SIG-M5 treated with dmso at 0.1 percent for 504 hours (cell line): ENCODE results near the gene PKP2.

Source experiments
- DNase-seq: peaks from one replicate; lab custom pipeline; 2025; ENCODE audit not compliant: unreplicated experiment; lab: John Stamatoyannopoulos, UW

Gene PKP2

DNA sequence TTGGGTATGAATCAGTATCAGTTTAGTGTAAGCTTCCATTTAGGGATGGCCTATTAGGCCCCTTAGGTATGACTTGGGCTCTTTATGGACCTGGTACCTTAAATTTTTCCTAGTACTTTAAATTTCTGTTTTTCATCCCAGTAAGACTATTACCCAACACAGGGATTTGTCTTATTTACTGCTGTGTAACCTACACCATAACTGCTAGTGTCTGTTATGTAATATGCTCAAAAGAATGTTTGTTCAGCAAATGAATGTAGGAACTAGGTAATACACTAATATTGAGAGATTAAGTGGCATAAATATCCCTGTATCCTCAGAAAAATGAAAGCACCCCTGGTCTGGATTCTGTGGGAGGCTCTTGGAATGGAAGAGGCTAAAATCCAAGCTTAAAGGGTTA lies 77.2 kb downstream of the PKP2 start:
- DNase-seq = no peak

DNA sequence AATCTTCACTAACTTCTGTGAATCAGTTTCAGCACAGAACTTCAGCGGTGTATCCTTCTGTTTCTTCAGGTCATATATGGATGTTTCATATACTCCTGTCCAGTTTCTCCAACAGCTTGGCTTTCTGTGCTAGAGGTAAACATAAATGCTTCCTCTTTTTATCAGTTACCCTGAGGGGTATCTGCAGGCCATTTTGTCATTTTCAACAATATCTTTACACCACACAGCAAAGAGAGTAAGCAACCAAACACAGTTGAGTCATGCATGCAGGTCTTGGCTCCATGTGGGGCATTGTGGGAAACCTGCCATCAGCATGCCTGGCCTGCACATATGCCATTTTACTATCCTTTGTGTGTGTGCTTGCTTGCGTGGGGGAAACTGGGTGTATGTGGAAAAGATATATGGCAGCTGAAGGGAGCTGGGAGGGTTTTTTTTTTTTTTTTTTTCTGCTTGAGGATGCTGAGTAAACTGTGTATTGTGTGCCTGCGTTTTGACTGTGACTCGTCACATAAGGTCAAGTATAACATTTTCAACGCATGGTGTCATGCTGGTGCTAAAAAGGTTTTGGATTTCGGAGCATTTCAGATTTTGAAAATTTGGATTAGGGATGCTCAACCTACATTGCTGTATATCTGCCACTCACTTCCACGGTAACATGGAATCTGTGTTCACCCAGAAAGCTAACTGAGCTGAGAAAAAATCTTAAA lies 84.7 kb downstream of the PKP2 start:
- DNase-seq = no peak

DNA sequence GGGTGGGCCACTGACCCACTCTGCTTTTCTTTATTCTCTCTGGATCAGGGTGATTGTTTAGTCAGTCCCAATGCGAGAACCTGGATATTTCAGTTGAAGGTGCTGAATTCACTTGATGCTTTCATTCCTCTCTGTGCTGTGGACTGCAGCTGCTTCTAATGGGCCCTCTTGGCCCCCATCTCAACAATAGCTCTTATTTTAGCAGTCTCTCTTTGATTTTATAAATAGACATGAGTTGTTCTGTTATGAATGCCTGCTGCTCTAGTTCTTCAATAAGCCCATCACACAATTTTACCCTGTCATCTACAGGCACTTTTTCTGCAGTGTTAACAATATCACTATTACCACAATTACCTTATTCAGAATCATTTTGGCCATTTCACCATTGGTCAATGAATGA lies 86.7 kb downstream of the PKP2 start:
- DNase-seq = no peak

DNA sequence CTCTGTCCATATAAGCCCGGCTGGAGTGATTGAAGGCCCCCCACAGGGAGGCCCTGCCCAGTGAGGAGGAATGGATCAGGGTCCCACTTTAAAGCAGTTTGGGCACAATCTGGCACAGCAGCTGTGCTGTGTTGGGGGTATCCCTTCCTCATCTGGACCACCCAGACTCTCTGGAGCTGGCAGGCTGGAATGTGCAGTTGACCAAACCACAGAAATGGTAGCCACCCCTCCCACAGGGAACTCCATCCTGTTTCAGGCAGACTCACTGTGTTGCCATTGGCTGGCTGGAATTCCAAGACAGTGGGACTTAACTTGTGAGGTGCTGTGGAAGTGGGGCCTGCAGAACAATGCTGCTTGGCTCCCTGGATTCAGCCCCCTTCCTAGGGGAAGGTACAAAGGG lies 87.4 kb downstream of the PKP2 start:
- DNase-seq = no peak

DNA sequence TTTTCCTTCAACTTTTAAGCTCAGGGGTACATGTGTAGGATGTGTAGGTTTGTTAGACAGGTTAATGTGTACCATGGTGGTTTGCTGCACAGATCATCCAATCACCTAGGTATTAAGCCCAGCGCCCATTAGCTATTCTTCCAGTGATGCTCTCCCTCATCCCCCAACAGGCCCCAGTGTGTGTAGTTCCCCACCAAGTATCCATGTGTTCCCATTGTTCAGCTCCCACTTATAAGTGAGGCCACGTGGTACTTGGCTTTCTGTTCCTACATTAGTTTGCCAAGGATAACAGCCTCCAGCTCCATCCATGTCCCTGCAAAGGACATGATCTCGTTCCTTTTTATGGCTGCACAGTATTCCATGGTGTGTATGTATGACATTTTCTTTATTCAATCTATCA lies 92.3 kb downstream of the PKP2 start:
- DNase-seq = no peak

DNA sequence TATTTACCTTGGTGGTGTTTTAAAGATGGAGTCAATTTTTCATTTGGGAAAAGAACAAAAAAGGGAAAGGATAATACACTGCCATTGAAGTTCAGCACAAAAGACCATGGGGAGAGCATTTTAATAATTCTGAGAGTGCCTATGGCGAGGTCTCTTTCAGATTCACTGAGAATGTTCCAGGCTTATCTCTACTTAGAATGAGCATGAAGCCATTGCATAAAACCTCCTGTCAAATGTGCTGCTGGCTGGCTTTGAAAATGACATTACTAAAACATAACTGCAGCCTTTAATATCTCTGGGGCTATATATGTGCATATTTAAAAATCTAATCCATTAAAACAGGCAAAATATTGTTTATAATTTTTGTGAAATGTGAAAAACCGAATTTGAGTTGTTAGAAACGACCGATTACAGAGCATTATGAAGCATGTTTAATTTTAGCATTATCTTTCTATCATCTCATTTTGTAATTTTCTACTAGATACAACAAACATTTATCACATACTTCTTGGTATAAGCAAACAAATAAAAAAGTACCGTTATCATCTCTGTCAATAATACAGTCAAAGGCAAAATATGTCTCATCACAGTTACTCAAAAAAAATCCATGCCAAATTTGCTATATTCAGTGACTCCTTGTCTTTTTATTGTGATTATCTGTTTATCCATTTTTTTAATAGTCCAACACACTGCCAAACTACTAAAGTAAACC lies 95.2 kb downstream of the PKP2 start:
- no peak for DNase-seq

DNA sequence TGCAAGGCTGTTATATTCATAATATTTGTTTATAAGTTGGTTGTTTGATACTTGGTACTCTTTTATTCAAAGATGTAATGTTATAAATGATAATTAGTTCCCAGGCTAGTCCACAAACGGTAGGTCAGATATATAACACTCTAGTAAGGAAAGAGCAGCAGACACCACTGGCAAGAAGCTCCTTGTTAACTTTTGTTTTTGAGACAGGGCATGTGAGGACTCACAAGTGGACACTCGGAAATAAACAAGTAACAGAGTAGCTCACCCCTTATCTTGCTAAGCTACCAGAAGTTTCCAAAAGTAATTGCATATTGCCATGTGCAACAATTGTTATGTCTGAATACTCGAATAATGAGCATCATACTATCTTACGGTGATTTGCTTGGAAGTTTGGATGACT lies 102.3 kb downstream of the PKP2 start:
- DNase-seq = no peak

DNA sequence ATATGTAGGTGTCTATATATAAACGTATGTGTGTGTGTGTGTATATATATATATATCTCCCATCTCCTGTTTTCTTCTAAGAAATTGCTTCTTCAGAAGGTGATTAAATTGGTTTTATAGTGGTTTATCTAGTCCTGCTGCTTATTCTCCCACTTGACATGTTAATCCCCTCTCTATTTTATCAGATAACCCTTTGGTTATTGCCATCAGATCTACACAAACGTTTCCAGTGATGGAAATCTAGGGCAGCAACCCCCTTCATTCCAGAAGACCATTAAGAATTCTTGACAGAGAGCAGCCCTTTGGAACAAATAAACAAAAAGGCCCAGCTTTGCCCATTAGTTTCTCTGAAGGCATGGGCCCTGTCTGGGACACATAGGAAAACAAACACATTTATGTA lies 106.7 kb downstream of the PKP2 start:
- DNase-seq = no peak

DNA sequence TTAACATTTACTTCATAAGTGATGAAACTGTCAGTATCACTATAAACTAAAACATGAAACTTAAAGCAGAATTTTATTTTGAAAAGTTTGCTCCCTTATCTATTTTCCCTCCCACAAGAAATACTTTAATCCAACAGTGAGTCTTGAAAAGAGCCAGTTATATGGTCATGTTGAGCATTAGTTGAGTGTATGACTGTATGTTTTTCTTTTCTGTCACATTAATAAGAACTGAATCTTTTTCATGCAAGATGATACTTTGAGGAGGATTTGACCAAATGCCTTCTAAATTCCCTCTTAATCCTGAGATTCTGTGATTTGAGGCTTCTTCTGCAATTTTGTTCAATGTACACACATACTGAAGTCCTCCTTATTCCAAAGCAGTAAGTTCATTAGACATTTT lies 107.1 kb downstream of the PKP2 start:
- DNase-seq = no peak

DNA sequence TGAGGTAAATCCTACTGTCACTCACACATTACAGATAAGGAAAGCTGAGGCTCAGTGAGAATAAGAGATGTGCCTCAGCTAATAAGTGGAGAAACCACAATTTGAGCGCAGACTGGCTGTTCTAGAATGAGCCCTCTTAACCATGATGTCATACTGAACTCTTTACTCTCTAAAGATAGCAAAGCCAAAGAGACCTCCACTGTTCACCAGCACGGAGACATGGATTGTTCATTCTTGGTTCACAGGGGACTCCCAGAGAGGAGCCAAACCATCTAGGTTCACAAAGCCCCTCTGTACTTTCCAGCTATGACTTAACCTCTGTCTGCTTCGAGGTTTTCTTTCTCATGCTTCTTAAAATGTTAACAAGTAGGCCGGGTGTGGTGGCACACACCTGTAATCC lies 108.2 kb downstream of the PKP2 start:
- no peak for DNase-seq

DNA sequence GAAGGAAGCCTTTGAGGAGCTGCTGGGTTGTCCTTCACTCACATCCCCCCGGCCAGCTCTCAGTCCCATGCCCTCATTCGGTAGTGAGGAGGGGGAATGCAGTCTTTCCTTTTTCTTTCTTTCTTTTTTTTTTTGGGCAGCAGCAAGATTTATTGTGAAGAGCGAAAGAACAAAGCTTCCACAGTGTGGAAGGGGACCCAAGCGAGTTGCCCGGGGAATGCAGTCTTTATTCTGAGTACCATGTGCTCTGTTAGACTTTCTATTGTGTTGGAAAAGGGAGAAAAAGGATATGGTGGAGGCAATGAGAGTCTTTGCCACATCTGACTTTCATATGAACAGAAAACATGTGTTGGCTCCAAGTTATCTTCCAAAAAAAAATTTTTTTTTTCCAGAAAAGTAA lies 111.0 kb downstream of the PKP2 start:
- DNase-seq = no peak

DNA sequence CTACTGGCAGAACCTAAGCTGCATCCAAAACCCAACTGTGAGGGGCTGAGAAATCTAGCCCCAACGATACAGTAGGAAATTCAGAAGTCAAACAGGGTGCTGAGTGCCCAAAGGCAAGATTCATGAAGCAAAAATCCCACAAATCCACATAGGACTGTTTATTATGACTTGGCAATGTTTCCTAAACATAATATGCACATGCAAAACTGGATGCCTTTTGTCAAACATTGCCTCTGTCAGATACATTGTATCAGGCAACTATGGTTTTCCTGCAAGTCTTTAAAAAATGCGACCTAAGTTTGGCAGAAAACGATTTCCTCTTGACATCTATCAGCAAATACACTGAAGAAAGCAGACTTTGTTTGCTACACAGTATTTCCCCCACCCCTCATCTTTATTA lies 113.5 kb downstream of the PKP2 start:
- DNase-seq = no peak

DNA sequence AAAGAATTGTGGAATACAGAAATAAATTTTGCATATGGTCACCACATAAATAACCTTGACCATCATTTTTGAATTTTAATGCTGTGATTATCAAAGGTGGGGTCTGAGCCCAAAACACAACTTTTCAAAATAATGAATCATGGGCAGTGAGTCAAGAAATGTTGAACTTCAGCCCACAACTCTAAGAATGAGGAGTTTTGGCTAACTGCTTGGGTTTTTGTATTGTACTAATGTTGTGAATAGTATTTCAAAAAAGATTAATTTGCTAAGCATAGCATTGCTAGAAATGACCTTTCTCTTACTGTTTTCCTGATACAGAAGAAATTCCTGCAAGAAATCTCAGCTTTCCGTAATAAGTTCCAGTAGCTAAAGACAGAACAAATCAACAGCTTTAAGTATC lies 116.5 kb downstream of the PKP2 start:
- DNase-seq = no peak

DNA sequence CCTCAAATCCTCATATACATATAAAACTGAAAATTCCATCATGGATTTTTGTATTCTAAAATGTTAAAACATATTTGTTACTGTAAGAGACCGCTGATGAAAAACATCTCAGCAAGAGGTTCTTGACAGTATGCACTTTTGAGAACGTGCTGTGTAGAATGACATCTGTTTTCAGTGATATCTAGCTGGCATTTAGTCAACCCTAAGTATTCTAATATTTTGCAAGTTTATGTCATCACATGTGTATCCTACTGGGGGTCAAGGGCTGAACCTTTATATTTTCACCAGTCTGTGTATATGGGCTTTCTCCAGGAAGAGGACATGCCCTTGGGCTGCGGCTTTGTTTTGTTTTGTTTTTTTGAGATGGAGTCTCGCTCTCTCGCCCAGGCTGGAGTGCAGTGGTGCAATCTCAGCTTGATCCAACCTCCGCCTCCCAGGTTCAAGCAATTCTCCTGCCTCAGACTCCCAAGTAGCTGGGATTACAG lies 118.8 kb downstream of the PKP2 start:
- DNase-seq = no peak

DNA sequence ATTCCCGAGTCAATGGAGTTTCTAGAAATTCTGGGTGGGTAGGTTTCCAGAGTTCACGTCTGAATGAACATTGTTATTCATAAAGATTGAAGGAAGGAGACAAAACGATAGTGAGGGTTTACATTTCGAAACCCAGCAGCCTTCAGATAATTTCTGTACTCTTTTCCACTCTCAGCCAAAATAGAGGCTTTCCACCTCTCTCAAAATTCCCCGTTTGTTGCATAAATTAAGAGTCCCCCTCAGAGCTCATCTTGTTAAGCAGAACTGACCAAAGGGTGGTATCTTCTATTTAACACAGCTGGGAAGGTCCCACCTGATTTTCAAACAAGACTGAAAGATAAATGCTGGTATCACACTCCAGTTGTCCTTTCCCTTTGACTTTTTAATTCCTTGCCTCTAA lies 119.4 kb downstream of the PKP2 start:
- no peak for DNase-seq

DNA sequence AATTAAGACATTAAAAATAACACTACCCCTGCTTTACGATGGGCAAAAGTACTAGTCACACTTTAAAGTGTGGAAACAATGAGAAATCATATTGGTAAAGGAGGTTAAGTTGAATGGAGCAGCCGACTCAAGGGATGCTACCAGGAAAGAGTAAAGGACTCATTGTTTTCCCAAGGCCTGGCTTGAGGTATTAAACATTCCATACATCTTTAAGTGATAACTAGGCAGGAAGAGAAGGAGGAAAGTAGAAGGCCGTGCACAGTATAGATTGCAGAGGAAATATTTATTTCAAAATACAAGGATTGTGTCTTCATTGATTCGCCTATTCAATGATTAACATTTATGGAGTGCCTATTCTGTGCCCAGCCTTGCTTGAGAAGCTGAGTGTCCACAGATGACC lies 120.3 kb downstream of the PKP2 start:
- DNase-seq = no peak

DNA sequence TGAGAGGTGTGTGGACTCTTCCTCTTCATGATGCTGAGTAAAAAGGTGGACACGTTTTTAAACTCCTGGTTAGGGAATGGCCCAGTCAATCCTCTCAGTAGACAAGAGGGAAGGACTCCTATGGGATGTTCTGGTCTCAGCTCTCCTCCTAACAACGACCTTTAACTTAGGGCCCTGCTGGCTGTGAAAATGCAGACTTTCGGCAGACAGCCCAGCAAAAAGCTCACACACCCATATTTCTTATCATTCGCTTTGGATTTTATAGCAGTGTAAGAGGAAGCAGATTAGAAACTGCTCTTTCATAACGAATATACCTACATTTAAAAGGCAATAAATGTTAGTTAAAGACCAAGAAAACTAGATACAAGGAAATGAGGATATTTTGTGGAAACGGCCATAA lies 122.9 kb downstream of the PKP2 start:
- DNase-seq = no peak

DNA sequence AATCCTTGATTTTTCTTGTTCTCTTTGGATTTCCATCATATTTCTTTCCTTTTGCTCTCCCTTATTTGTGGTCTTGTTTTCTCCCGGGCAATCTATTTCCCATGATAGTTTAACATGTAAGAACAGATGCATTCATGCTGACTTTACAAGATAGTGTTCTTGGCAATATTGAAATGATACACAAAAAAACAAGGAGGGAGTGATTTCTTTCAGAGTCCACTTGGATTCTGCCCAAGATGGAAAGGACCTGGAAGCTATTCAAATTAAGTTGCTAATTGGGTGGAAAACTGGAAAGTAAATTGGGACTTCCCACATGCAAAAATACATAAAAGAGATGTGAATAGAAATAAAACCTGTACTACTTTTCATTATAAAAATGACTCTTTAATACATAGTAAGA lies 126.4 kb downstream of the PKP2 start:
- no peak for DNase-seq

DNA sequence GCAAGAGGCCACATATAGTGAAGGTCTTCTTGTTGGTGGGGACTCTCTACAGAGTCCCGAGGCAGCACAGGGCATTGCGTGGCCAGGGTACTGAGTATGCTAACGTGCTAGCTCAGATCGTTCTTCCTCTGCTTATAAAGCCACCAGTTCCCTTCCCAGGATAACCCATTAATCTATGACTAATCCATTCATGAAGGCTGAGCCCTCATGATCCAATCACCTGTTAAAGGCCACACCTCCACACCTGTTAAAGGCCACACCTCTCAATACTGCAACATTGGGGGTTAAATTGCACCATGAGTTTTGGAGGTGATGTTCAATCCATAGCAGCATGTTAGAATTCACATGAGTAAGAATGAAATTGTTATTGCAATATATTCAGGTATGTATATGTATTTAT lies 128.1 kb downstream of the PKP2 start:
- DNase-seq = no peak

DNA sequence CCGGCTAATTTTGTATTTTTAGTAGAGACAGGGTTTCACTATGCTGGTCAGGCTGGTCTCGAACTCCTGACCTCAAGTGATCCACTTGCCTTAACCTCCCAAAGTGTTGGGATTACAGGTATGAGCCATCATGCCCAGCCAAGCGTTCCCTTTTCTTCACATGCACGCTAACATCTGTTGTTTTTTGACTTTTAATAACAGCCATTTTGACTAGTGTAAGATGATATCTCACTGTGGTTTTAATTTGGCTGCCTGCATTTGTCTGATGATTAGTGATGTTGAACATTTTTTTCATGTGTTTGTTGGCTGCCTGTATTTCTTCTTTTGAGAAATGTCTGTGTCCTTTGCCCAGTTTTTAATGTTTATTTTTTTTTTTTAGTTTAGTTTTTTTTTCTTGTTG lies 130.7 kb downstream of the PKP2 start:
- DNase-seq = no peak

DNA sequence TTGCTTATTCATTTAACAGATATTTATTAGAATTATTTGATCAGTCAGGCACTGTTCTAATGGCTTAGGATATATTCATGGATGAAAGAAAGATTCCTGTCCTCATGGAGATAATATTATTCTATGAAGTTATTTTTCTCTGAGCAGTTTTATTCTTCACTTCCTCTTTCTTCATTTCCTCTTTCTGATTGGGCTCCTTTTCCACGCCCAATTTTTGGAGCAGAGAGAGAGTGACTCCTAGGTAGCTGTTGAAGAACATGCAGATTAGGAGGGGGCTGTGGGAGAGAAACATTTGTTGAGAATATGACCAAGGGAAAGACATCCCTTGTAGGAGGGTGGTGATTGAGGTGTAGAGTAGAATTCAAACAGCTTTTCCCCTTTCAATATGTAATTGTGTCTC lies 134.9 kb downstream of the PKP2 start:
- DNase-seq = peak; percentile 78

DNA sequence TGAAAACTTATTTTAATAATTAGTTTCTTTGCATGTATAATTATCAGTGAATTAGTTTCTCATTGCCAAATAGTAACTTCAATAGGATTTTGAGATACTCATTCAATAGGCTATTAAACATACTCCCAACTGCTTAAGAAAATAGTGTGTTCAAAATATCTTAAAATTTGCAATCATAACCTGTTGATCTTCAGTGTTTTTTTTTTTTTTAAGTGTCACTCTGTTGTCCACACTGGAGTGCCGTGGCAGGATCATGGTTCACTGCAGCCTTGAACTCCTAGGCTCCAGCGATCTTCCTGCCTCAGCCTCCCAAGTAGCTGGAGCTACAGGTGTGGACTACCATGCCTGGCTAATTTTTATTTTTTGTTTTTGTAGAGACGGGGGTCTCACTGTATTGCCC lies 139.4 kb downstream of the PKP2 start:
- DNase-seq = no peak
